Fibroblast of skin of right quadriceps (primary cell): ENCODE measurements around the gene RFX8.
"Not testable (repeated sequence)": the region's sequence is repeated elsewhere in the genome, so short reads cannot be mapped to it uniquely, and the experiment has no call there.

Source experiments
- DNase-seq: peaks from one replicate; pipeline ENCODE4 v3.0.0-alpha.2; 2013

The RFX8 gene

GRCh38 chr2:101372792-101373191 is 102.1 kb downstream of the RFX8 start:
- DNase-seq: no peak

- no peak for DNase-seq
These were observed 103.3 kb downstream of the RFX8 start for GRCh38 chr2:101371636-101372035.

- no peak for DNase-seq
These were observed 105.8 kb downstream of the RFX8 start for GRCh38 chr2:101369100-101369499.

GRCh38 chr2:101368376-101368775 is 106.5 kb downstream of the RFX8 start:
- DNase-seq: no peak

DNA sequence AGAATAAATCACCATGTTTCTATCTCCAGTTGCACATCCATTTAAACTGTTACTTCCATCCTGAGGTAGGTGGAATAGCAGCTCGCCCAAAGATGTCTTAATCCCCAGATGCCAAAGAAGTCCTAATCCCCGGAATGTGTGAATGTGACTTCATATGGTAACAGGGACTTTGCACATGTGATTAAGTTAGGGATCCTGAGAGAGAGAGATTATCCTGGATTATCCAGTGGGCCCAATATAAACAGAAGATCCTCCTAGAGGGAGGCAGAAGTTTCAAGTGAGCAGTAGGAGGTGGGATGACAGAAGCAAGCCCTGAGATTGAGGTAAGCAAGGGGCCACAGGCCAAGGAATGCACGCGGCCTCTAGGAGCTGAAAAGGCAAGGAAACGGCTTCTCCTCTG is 107.4 kb downstream of the RFX8 start:
- no peak for DNase-seq

DNA sequence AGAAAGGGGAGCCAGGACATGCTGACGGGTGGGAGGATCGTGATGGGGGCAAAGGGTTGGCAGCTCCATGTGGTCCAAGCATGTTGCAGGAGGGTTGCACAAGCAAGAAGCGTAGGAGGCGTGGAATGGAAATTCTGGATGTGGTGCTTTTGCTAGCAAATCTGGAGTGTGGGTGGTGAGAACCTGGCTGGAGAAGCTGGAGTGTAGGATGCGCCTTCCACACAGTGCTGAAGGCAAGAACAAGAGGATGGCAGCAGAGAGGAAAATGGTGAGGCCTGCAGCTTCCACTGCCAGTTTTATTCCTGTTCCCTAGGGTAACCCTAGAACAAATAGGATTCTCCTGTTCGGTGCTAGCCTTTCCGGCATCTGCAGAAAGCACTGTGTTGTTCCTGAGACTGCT is 110.0 kb downstream of the RFX8 start:
- no peak for DNase-seq

DNA sequence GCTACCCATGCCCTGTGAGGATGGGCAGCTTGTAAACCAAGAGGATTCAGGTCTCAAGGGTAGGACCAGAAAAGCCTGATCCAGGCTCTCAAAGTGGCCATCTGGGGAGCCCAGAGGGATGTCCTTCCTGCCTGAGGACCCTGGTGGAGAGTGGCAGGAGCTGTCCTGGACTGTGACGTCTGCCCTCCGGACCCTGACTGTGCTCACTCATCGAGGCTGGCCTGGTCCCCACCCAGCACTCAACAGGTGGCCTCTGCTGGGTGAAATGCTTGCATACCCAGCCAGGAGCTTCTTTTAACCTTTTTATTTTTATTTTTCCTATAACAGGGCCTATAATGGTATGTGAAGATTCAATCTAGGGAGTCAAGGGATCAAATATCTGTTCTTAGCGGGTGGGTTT is 112.1 kb downstream of the RFX8 start:
- DNase-seq: no peak

DNA sequence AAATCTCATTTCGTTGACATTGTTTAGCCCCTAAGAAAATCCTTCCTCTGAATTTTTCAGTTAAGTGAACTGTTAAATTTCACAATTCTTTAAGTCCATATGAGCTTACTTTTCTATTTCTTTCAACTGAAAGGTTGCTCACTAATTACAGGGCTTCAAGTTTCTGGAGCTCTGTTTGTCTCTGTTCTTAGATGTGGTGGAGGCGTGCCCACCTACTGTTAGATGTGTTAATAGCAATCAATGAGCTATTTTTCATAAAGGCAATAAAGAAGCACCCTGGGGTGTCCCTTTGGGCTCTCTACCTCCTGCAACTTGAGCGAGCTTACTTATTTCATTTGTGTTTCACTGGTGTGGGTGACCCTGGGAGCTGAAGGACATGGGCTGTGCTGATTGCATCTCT is 112.6 kb downstream of the RFX8 start:
- no peak for DNase-seq

GRCh38 chr2:101361522-101361921 is 113.4 kb downstream of the RFX8 start:
- no peak for DNase-seq

GRCh38 chr2:101361121-101361520 is 113.8 kb downstream of the RFX8 start:
- no peak for DNase-seq

DNA sequence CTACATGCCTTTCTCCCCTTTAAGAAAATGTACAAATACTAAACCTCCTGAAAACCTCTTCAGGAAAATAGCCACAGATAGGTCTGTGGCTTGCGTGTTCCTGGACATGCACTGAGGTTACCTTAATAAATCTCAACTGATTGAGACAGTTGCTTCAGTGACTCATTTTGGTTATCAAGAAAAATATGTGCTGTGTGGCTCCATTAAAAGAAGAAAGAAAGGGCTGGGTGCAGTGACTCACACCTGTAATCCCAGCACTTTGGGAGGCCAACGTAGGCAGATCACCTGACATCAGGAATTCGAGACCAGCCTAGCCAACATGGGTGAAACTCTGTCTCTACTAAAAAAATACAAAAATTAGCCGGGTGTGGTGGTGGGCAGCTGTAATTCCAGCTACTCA is 114.7 kb downstream of the RFX8 start:
- peak; percentile 9 for DNase-seq

- DNase-seq: no peak
These were observed 115.4 kb downstream of the RFX8 start for GRCh38 chr2:101359410-101359954.

DNA sequence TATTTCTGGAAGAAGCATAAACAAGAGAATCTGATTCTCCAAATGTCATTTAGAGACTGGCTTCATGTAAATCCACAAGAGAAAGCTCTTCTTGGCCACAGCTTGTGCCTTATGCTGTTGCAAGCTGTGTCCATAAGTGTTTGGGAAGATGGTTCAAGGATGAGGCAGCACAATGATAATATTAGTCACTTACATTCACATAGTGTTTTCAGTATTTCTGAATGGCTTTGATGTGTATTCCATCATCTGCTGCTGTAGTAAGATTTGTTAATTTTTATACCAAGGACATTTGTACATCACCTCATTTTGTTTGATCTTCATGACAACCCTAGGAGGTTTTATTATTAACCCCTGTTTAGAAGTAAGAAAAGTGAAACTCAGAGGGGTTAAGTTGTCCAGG is 117.5 kb downstream of the RFX8 start:
- DNase-seq: no peak

DNA sequence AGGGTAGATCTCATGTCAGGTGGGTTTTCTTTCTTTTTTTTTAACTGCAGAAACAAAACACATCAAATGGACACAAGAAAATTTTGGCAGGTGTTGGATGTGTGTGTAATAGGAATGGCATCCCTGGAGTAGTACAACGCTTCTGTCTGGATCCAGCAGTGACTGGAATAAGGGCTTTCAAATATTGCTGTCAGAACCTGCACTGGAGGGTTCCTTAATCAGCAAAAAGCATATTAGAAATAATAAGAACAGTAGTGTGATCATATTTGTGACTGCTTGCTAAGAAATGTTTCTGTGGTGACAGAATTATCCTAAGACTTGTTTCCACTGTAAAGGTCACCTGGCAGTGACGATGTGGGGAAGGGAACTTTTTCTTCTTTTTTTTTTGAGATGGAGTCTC is 118.4 kb downstream of the RFX8 start:
- peak; percentile 22 for DNase-seq

DNA sequence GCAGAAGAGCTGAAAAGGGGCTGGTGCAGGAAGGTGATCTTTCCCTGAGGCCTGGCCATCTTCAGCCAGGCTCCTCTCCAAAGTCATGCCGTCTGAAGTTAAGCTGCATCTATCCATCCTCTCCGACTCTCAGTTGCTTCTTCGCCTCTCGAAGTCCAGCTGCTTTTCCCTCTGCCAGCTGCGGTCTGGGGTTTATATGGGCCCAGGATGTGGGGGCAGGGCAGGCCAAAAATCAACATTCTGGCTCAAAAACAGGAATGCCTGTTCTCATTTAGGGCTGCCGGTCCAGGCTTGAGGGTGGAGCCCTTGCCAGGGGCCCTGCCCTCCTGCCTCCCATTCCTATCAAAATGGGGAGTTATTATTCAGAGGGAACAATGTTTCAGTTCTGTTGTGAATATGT is 118.9 kb downstream of the RFX8 start:
- DNase-seq: no peak

- no peak for DNase-seq
These were observed 119.4 kb downstream of the RFX8 start for GRCh38 chr2:101355401-101356054.

DNA sequence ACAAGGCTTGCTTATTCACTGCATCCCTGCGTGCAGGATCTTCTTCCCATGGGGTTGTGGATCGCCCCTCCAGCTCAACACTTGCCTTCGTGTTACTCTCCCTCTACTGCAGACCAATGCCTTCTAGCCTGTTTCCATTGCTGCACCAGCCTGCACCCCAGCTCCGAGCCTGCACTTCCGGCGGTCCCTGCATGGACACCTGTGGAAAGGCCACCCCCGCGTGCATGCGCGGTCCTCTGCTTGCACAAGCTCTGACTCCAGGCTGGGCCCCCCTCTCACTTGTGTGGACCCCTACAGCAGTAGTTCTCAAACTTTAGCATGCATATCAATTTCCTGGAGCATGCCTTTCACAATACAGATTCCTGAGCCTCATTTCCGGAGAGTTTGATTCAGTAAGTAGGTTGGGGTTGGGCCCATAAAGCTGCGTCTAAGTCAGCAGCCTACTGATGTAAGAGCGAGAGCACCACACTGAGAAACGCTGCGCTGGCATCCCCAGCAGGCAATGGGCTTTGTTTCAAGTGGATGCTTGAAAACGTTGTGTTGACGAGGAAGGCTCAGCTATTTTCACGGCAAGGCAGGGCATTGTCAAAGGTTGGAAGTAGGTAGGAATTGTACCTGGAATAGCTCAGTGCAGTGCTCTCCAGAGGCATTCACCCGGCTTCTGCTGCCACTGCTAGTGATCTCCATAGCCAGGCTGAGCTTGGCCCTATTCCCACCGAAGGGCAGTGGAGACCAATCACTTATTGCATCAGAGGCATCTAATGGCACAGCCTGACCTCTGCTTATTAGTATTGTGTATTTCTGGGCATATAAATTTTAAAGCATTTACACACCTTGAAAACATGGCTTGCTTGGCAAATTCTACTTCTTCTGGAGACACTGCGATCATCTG is 120.2 kb downstream of the RFX8 start:
- DNase-seq: no peak

GRCh38 chr2:101352631-101353030 is 122.3 kb downstream of the RFX8 start:
- not testable (repeated sequence) for DNase-seq

- no peak for DNase-seq
These were observed 123.7 kb downstream of the RFX8 start for GRCh38 chr2:101351207-101351606.

- DNase-seq: peak; percentile 34
These were observed 124.8 kb downstream of the RFX8 start for GRCh38 chr2:101349893-101350662.

DNA sequence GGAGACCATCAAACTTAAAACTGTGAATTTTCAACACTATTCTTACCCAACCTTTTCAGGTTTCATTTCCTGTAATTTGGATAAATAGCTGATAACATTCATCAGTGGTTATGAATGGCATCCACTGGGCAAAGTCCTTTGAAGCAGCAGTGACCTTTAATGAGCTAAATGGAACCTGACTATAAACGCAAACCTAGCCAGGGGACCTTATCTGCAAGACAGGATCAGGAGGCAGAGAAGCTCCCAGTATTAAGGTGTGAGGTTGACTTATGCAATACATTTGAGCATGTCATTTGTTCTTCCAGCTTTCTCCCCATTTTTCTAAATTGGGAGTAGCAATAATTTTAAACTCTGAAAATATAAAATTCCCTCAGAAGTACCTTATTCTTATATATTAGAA is 126.0 kb downstream of the RFX8 start:
- no peak for DNase-seq
